GM10266 (cell line): ENCODE data around the gene MROH2A.

Source experiments
- DNase-seq: peaks from one replicate; pipeline ENCODE4 v3.0.0; 2012; ENCODE audit errors: extremely low spot score
- CTCF ChIP-seq: IDR thresholded peaks from 2 replicates; pipeline ENCODE4 v1.5.1; 2012; ENCODE audit warnings: mild to moderate bottlenecking, low read depth; ENCODE audit not compliant: control insufficient read depth, insufficient read depth; ENCODE audit errors: missing control alignments

The MROH2A gene

DNA sequence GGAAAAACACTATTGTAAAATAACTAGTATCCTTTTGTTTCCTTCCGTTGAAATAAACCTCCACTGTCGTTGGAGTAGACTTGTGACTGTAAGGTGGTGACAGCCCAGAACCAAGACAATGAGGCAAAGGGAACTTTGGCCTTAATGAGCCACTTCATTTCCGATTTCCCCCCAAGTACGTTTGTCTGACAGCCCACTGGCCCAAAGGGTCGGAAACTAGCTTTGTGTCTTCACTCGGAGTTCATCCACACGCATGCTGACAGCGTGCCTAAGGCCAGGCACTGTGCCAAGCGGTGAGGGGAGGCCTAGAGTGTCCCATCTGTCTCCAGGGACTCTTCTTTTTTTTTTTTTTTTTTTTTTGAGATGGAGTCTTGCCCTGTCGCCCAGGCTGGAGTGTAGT, 55.2 kb downstream of the MROH2A start:
- DNase-seq, result no peak
- no peak for TF ChIP-seq CTCF

DNA sequence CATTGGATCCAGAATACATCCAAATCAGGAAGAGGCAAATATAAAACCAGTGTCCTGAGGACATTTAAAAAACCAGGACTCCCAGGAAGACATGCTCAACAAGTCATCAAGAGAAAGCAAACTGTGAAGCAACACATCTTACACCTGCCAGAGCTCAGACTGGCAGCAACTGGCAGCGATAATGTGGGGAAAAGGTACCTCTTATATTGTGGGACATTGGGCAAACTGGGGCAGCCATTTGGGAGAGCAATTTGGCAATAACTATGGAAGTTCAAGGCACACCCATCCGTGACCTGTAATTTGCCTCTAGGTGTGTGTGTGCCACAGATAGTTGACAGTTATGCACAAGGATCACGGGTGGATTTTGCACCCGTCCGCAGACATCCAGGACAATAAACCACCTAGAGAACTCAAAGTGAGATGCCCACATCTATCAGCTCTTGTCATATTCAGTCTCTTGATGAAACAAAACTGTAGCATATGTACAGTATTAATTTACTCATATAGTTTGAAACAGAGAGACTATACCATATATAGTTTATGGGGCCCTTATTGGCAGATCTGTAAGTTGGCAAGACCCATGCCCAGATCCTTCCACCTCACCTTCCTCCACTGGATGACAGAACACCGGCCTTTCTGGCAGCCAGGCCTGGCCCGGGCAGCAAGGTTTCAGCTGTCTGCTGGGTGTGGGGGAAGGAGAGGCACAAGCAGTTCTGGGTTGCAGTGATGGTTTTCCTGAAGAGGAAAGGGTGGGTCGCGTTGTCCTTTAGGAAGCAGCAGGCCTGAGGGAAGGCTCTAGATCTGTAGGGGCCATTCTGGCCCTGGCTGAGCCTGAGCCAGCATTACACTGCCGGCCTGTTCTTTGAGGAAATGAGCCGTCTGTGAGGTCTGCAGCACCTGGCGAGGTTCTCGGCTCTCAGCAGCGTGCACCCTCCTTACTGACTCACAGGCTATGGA, 57.4 kb downstream of the MROH2A start:
- no peak for TF ChIP-seq CTCF
- no peak for DNase-seq

GRCh38 chr2:233836359-233836758, 58.2 kb downstream of the MROH2A start:
- DNase-seq, result no peak
- no peak for TF ChIP-seq CTCF

DNA sequence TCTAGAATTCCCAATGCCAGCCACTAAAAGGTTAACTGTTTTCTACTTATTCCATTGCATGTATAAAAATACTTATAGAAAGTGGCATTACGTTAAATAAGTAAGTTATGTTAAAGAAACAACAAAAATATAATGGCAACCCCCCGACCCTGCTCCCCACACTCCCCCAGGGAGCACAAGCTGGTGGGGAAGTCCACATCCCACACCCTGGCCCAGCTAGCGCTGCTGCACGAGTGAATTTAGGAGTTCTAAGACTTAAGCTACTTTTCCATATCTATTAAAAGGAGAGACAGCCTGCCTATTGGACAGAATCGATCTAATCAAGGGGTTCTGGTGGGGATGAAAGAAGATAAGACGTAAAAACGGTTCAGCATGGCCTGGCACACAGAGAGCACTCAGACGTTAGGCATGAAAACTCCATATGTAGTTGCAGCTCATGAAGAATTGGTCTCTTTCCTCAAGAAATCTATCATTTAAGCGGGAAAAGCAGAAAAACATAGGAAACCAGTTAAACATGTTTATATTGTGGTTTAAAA, 59.6 kb downstream of the MROH2A start:
- no peak for DNase-seq
- TF ChIP-seq CTCF, result no peak

GRCh38 chr2:233838251-233838650, 60.1 kb downstream of the MROH2A start:
- DNase-seq, result no peak
- no peak for TF ChIP-seq CTCF

- no peak for DNase-seq
- TF ChIP-seq CTCF, result no peak
These were observed 60.8 kb downstream of the MROH2A start for GRCh38 chr2:233838726-233839446.
